Esophagus muscularis mucosa (tissue), 4 donors: ENCODE data around the gene UGT1A10.

Experiments used
- EP300 ChIP-seq: sonication (generic); formaldehyde crosslinking; IDR thresholded peaks from one replicate; pipeline ENCODE4 v1.6.1; 2017; ENCODE audit warnings: antibody characterized with exemption
- POLR2A ChIP-seq: fragments of 450-650 bp; IDR thresholded peaks from one replicate; pipeline ENCODE4 v1.6.1; 2017; ENCODE audit warnings: antibody characterized with exemption, moderate library complexity, mild to moderate bottlenecking, low read depth
- TF ChIP-seq, protein P1 (sequence below), 3 experiments: fragments of 200-600 bp in 2 of 3; fragments of 450-650 bp in 1 of 3; sonication (generic) in 2 of 3; IDR thresholded peaks; one replicate each; pipeline ENCODE4 v1.5.1; 2017 to 2019; ENCODE audit warnings: antibody characterized with exemption in 3 of 3, mild to moderate bottlenecking in 2 of 3, moderate library complexity in 1 of 3

DNA sequence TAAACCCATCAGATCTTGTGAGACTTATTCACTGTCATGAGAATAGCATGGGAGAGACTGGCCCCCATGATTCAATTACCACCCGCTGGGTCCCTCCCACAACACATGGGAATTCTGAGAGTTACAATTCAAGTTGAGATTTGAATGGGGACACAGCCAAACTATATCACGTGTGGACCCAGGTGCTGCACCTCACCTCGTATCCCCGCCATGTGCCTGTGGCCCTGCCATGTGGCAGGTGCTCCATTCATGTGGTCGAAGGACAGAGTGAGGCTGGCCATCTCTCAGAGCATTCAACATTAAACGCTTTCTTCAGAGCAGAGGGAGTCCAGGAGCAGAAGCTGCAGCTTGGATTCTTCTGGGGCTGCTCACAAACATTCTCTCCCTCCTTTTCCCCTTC, 174.1 kb downstream of the UGT1A10 start:
- TF ChIP-seq, protein P1, sequence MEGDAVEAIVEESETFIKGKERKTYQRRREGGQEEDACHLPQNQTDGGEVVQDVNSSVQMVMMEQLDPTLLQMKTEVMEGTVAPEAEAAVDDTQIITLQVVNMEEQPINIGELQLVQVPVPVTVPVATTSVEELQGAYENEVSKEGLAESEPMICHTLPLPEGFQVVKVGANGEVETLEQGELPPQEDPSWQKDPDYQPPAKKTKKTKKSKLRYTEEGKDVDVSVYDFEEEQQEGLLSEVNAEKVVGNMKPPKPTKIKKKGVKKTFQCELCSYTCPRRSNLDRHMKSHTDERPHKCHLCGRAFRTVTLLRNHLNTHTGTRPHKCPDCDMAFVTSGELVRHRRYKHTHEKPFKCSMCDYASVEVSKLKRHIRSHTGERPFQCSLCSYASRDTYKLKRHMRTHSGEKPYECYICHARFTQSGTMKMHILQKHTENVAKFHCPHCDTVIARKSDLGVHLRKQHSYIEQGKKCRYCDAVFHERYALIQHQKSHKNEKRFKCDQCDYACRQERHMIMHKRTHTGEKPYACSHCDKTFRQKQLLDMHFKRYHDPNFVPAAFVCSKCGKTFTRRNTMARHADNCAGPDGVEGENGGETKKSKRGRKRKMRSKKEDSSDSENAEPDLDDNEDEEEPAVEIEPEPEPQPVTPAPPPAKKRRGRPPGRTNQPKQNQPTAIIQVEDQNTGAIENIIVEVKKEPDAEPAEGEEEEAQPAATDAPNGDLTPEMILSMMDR (IDR thresholded peaks at IDR 0.05), result no peak
- TF ChIP-seq POLR2A, result no peak
- no peak for TF ChIP-seq EP300
